GM18517 (cell line): Measurements from ENCODE around the gene CNR1.
"Not testable (repeated sequence)": the region's sequence is repeated elsewhere in the genome, so short reads cannot be mapped to it uniquely, and the experiment has no call there.

Experiments used
- ATAC-seq: cut with Tn5 transposase; IDR thresholded peaks from one replicate; pipeline ENCODE4 v1.9.1; 2021; ENCODE audit warnings: mild to moderate bottlenecking, moderate library complexity; ENCODE audit not compliant: unreplicated experiment

The CNR1 gene

DNA sequence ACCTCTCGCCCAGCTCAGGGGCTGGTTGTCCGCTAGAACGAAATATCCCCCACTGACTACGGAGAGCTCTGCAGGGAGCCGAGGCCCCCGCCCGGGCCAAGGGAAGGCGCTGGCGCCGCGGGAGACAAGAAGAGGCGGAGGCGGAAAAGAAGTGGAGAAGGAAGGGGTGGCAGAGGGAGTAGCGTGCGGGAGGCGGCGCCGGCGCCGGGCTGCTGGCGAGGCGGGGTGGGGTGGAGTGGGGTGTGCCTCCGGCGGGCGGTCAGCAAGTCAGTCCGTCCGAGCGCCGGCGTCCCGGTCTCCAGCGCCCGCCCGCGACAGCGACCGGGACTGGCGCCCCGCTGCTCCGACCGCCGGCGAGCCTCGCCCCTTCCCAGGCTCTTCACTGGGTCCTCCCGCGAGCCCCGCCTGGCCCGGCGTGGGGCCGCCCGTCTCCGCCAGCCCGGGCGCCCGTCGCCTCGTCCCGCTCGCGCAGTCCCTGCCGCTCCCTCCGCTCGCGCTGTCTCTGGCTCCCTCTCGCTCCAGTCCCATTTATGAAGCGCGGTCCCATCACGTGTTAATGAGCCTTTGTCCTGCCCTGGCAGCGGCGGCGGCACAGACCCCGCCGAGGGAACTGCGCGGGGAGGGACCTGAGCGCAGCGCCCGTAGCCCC lies at the start of gene CNR1:
Gene CNR1, minus strand, starts transcription at position 504 of the 649 bp plus-strand sequence. CDS start 21,073 bp downstream, outside the sequence.
- ATAC-seq = peak; percentile 46

DNA sequence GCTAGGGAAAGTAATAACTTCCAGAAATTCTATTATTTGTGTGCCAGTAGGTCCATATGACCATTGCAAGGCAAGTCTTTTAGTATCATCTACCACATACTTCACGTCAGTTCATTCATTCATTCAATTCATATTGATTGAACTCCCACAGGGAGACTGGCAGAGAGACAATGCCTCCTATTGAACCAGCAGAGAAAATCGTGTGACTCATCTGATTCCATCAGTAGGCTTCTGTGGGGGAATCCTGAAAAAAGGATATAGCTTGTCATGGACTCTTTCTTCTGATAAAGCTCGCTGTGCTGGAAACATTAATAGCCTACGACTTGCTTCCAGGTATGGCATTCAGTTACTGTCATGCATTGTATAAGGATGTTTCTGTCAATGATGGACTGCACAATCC lies 45.3 kb upstream of the CNR1 start:
- no peak for ATAC-seq

DNA sequence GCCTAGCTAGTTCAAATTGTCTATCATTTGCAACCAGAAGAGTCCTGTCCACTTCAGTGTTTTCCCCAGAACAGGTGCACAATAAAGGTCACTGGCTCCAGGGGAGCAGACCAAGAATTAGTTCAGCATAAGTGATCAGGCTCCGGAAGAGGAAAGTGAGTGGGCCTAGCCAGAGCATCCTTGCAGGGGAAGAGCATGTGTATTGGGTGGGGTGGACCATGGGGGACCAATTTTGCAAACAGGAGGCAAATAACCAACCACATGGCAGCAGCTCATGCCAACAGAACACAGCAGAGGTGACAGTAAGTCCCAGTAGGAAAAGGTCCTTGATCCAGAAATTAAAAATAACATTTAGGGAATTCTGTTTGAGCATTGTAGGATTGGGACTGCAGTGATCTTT lies 43.2 kb upstream of the CNR1 start:
- no peak for ATAC-seq

DNA sequence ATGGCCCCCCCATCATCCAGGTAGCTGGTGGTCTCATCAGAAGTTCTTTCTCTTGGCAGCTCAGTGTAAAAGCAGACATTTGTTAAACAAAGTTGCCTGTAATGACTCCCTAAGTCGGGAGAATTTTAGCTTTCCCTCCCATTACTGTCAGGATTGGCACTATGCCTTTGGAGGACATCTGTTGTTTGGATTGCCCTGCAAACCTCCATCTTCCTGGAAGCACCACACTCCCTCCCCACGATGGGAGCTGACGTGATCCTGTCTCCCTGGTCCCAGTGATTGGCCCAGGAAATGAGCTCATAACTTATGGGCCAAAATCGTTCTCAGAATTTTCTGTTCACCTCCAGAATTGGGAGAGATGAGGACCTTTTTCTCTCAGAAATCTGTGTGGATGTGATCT lies 42.6 kb upstream of the CNR1 start:
- ATAC-seq = no peak

DNA sequence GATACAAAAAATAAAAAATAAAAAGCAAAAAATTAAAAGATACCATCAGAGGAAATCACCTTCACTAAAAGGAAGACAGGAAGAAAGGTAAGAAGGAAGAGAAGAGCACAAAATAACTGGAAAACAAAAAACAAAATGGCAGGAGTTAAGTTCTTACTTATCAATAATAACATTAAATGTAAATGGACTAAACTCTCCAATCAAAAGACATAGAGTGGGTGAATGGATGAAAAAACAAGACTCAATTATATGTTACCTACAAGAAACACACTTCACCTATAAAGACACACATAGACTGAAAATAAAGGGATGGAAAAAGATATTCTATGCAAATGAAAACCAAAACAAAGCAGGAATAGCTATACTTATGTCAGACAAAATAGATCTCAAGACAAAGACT lies 35.6 kb upstream of the CNR1 start:
- ATAC-seq = not testable (repeated sequence)

DNA sequence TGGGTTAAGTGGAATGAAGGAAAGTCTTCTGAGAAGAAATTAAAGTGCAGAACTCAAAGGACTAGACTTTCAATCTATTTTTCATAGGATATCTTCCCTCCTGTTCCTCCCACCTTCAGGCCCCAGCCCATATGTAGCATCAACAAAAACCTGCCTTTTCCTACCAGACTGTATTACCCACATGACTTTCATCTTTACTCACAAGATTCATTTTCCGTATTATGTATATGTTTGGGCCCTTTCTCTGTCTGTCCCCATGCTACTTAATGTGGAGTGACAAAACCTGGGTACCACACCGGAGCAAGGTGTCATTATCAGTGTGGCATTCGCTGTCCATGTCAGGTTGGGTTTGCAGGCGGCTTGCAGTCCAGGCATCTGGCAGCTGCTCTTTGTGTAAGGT lies 18.8 kb upstream of the CNR1 start:
- ATAC-seq = no peak

DNA sequence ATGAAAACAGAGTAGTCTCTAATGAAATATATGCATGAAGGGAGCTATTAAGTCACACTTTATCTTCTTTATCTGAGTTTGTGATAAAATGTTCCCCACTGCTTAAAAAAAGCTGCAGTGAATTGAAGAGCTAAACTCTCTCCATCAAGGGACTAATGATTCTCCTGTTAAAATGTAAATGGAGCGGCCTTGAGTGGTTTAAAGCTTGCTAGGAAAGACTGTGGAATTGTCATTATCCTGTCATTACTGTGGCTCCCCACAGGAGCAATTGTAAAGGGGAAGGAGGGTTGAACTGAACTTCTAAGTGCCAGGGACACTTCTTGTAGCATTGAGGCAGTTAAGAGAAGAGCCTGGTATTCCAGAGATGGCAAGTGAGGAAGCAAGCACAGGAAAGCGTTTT lies 17.3 kb upstream of the CNR1 start:
- ATAC-seq = no peak

DNA sequence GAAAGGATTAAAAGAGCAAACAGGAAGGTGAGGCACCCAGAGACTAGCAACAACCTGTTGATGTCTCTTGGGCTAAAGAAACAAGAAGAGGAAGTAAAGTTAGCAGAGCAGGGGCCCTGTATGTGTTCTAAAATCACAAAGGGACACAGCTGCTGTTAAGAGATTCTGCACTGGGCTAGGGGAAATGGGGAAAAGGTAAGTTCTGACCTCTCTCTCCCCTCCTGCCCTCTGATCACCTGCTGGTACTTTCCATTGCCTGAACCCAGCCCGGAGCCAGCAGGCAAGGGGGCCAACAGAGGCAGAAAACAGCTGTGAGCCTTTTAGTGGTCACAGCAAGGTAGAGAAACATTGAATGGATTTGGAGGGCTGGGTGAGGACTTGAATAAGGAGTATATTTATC lies 13.5 kb upstream of the CNR1 start:
- peak; percentile 69 for ATAC-seq

DNA sequence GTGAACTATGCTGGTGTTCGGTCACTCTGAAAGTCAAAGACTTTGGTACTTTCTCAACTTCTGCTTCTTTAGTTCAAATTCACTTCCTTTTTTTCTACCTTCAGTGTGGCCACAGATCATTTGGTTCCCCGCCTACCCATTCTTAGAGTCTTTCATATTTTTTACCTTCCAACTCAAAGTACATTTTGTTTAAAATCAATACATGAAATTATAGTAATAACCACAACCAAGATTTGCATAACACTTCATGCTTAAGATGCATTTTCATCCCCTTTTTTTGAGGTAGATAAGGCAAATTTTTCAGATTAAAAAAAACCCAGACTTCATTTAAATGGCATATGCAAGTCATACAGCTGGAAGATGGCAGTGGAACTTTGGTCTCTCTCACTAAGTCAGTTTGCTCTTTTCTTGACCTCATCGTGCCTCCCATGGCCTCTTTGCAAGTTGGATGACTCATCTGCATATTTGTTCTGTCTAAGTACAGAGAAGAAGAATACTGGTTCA lies 11.9 kb upstream of the CNR1 start:
- peak; percentile 68 for ATAC-seq

DNA sequence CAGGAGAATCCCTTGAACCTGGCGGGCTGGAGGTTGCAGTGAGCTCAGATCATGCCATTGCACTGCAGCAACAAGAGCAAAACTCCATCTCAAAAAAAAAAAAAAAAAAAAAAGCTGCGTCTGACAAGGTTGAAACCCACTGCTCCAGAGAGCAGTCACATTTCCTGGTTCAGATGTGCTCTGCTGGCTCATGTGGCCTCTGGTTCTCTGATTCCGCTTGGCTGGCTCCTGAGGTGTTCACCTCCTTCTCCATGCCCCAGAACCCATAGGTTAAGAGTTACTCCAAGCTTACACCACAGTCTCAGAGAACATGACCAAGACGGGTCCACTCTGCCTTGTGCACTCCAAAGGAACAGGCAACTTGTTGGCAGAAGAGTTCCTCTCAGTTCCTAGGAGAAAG lies 8.8 kb upstream of the CNR1 start:
- ATAC-seq = no peak

DNA sequence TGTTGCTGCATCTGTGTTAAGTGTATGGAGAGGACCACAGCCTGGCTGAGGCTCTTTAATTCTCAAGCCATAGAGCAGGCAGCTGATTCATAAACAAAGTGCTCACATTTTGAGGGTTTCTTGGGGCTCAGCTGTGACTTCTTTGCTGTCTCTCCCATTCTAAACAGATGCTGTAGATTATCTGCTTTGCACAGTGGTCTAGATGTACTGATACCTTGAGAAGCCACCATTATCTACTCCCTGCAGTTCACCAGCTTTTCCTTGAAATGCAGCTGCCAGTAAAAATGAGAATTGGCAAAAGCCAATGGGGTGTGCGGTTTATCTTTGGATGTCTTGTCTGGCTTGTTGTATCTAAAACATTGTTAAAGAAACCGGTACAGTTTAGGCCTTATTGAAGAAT lies 5.2 kb upstream of the CNR1 start:
- ATAC-seq = no peak

DNA sequence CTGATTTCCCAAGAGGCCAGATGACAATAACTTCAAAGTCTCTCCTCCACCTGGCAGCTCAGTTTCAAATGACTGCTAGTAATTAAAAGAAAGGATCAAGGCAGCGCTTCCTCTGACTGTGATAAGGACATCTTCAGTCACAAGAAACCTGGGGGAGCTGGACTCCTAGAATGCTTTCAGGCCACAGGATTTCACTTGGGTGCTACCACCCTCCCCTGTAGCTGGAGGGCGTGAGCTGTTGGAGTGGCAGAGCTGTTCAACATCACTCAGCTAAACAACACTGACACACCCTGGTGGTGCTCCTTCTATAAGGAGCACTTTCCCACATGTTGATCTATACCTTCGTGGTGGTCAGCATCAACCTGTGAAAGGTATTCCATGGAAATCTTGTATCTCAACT lies 2.2 kb upstream of the CNR1 start:
- ATAC-seq = no peak

DNA sequence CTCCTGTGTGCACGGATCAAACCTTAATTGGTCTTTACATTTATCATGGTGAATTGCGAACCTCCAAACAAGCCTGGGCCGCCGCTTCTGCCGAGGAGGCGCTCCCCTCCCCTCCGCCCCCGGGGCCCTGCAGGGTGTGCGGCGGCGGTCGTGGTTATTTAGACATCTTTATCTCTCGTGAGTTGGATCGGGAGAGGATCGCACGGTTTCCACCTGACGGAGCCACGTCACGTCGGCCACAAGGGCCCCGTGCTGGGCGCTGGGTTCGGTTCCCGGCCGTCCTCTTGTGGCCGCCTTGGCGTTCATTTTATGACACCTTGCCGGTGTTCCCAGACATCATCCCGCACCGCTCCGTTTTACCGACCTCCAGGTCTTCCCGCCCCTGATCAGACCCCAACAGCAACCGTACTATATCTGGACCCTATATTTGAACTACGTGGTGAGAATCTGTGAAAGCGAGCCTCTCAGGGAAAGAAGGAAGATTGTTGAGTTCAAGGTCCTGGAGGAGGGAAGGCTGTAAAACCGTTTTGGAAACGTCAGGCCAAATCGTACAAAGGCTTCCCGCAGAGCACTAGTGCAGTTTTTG lies 1.3 kb upstream of the CNR1 start:
- peak; percentile 23 for ATAC-seq

DNA sequence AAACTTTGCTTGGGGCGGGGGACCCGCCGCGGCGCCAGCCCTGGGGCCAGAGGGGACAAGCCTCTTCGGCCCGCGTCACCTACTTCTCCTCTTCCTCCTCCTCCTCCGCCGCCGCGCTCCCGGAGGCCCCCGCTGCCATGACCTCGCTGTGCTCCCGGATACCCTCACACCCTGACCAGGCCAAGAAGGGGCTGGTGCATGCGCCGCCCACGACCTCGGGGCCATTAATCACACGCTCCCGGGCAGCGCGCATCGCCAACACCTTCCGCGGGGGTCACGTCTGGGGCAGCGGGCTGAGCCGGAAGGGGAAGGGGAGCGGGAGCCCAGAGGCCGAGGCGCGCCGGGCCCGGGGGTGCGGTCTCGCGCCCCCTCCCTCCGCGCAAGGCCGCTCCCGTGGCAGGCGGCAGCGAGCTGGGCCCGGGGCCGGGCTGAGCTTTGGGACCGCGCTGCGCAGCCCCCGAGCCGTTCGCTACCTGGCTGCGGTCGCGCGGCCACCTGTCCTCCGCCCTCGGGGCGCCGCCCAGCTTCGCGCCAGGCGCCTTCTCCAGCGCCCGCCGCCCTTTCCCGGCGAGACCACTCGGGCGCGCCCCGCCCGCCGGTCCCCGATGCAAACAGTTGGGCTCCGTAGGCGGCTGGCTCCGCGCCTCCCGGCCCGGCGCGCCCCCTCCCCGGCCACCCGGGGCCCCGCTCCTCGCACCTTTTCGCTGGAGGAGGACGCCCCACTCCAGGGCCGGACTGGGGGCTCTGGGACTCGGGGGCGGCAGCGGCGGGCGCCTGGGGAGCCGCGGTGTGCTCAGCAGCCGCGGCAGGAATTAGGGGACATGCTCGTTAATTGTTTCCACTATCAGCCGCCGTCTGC lies 575 bp upstream of the CNR1 start:
- ATAC-seq = peak; percentile 42

DNA sequence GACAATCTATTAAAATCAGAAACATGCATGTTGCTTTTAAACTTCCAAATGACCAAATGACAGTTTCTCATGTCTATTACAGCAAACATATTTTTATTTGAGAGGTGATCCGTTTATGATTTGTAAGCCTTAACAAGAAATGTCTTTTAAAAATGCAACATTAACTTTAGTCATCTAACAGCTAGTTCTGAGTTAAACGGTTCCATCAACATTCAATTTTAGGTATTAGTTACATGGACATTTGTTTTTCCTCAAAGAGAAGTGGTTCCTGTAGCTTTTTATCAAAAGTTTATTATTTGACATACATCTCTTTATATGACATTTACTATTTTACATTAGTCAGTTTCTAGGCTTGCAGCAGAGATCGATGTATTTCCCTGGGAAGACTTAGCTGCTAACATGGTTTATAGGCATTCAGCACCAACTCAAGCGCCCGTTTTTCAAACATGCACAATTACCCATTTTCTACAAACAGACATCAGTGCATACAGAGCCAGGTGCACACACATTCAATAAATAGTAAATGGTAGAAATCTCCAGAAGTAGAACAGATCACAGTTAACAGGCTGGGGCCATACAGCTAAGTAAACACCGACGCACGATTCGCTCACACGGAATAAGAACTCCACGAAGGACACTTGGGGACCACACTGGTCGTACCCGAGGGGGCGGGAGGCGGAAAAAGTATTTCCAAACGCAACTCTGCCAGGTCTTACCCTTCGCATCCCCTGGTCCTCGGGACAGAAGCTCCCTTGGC lies 882 bp downstream of the CNR1 start:
- ATAC-seq = peak; percentile 11

DNA sequence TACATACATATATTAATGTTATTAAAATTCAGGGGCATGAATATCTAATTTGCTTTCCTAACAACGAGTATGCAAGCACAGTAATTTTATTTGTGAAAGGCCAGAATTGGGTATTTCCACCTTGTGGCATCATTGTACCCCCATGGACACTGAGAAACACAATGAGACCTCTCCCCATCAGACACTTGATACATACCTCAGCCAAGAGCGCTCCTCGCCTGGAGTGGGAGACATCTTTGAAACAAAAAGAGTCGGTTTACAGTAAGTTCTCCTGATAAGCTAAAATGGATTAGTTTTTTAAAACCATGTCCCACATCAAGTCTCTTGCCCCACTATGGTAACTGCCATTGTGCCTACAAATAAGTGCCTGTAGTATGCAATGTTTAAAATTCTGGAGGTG lies 2.1 kb downstream of the CNR1 start:
- ATAC-seq = no peak

DNA sequence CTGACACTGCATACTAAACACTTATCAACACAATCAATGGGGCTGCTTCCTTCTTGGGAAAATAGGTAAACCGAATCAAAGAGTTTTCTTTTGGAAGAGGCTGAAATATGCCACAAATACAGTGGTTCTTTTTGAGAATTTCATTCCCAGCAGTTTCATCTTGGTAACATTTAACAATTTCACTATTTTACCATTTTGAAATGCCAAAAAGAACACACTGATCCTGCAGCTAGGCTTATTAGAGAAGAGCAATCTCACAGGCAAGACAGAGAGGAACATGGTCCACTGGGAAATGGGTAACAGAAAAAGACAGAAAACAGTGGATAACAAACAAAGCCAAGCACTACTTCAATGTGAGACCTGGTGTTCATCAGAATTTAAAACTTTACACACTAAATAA lies 2.5 kb downstream of the CNR1 start:
- ATAC-seq = no peak

DNA sequence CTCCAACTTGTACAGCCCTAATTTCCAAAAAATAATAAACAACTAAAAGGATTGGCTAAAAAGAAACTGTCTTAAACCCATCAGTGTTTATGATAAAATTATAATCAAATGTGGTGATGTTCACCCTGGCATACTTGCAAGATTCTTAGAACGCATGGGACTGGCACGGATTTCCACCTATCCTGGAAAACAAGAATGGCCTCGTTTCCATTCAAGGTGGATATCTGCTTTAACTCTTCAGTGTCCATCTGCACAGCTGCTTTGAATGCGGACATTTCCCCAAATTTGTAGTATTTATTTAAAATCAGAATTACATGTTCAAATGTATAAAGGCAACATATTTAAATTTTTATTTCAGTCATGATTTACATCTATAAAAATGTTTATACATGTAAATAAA lies 4.2 kb downstream of the CNR1 start:
- no peak for ATAC-seq

DNA sequence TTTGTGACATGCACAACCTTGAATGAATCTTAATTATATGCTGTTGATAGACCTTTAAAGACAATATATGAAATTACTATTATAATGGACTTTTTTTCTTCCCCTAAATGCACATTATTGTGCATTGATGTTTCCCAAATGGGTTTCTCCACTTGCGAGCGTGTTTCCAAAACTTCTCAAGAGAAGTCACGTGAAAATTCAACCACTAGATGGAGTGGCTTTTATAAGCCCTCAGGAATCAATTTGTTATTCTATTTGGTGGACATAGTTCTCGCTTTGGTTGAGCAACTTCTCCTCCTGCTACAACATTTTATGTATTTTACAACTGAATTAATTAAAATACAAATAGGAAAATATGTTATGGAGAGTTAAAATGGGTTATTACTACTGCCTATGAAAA lies 9.0 kb downstream of the CNR1 start:
- ATAC-seq = no peak

DNA sequence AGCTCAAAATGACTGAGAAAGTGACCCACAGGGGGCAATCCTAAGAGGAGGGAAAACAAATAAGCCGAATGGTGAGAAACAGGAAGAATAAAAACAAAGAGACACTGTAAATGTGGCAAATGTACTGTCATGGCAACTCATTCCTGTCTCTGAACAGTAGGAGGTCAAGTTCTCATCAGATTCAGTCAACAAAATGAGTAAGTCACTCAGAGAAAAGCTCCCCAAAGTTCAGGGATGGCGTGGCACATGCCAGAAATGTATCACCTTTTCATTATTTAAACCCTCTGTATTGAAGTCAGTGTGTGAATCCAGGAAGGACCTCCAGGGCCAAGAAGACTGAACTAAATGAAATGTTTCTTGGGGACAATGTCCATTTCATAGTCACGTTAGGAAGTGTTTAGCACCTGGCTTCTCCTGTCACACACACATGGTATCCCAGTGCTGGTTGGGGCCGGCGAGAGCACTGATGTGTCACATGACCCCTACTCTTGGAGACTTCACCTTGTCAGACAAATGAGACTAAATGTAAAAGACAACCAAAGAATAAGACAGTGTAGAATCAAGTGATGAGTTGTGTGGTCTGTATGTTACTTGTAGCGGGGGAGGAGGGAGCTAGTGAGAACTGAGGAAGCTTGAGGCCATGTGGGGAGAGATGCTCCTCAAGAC lies 20.7 kb downstream of the CNR1 start:
- ATAC-seq = no peak
